ENCODE measurements around the gene ZC3H4. TPM values are rescaled to one million over a fixed set of nuclear protein-coding genes. Genes with fewer than 3 reads are reported as not detected.

ZC3H4 gene
- total and polyA plus RNA-seq, 4 donors: 9.5 to 35.2 (median 24.4) TPM

DNA sequence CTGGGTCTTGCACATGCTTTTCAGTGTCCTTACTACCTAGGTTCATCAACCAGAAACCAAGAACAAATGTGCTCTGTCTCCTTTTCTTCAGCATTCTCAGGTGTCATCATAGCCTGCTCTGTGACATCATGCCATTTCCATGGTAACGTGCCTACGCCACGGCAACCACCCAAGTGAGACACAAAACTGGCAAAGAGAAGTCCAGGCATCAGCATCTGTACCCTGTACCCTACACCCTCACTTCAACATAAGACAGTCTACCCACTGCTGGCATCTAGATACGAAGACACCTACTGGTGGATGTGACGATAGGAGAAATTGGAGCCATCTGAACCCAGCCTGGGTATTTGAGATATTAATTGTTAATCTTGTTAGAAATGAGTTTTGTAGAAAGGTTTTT lies 13.3 kb downstream of the ZC3H4 start:
- H3K4me1 ChIP-seq (ENCODE audit: control insufficient read depth, insufficient read depth, low read length): peaks cover 45% of the 10 kb centered on the region
- H3K9me3 ChIP-seq (ENCODE audit: control insufficient read depth, insufficient read depth, low read length): no peaks in the 10 kb centered on the region
- H3K36me3 ChIP-seq (ENCODE audit: control insufficient read depth, insufficient read depth, low read length): peaks cover 18% of the 10 kb centered on the region
- no peak for DNase-seq (ENCODE audit: low read depth in 4 of 6, low spot score in 6 of 6)
- H3K27ac ChIP-seq (ENCODE audit: low read depth, low read length): no peak overlapping the region
- no peaks in the 10 kb centered on the region for H3K27me3 ChIP-seq (ENCODE audit: control insufficient read depth, insufficient read depth, low read length)
- WGBS (ENCODE audit: insufficient coverage): 86% methylated on average over 4 of the region's 5 CpGs
- H3K4me3 ChIP-seq (ENCODE audit: low read depth, low read length): no peak overlapping the region

DNA sequence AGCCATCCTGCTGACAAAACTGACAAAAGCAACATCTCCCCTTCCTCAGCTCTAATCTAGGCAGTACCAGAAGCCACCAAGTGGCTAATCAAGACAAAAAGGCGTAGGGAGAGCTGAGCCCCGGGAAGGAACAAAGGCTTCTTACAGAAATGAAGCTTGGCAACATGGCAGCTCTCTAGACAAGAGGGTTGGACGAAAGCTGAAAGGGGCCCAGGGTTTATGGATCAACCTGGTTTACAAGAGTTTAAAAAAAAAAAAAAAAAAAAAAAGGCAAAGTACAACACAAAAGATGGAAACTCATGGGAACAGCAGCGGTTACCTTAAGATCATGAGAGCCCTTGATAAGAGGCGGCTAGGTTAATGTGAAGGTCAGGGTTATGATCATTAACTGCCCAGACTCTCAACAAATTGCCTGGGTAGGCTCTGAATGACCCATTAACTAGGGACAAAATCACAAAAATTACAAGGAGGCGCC lies 14.0 kb downstream of the ZC3H4 start:
- Histone ChIP-seq H3K9me3 (ENCODE audit: control insufficient read depth, insufficient read depth, low read length) (no peaks in the 10 kb centered on the region), H3K27ac (ENCODE audit: low read depth, low read length) (peak overlapping the region; percentile 73), H3K27me3 (ENCODE audit: control insufficient read depth, insufficient read depth, low read length) (no peaks in the 10 kb centered on the region), H3K4me1 (ENCODE audit: control insufficient read depth, insufficient read depth, low read length) (peaks cover 46% of the 10 kb centered on the region), H3K4me3 (ENCODE audit: low read depth, low read length) (no peak overlapping the region), H3K36me3 (ENCODE audit: control insufficient read depth, insufficient read depth, low read length) (peaks cover 21% of the 10 kb centered on the region)
- 45% methylated on average over 3 of the region's 6 CpGs for WGBS (ENCODE audit: insufficient coverage)
- peak in 2 of 6 donors; percentile 55 to 65 for DNase-seq (ENCODE audit: low read depth in 4 of 6, low spot score in 6 of 6)

DNA sequence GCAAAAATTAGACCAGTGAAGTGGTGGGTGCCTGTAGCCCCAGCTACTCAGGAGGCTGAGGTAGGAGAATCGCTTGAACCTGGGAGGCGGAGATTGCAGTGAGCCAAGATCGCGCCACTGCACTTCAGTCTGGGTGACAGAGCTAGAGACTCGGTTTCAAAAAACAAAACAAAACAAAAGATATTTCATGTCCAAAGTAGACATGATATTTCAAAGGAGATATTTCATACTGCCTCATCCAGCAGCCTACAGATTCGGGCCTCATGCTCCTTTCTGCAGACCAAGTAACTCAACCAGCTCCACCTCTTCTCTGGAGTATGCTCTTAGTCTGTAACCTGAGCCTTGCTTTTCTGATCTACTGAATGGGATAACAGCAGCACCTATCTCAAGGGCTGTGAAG lies 15.0 kb downstream of the ZC3H4 start:
- no peak for DNase-seq (ENCODE audit: low read depth in 4 of 6, low spot score in 6 of 6)
- Histone ChIP-seq H3K27ac (ENCODE audit: low read depth, low read length) (no peak overlapping the region), H3K36me3 (ENCODE audit: control insufficient read depth, insufficient read depth, low read length) (peaks cover 29% of the 10 kb centered on the region), H3K4me3 (ENCODE audit: low read depth, low read length) (no peak overlapping the region), H3K27me3 (ENCODE audit: control insufficient read depth, insufficient read depth, low read length) (no peaks in the 10 kb centered on the region), H3K9me3 (ENCODE audit: control insufficient read depth, insufficient read depth, low read length) (no peaks in the 10 kb centered on the region), H3K4me1 (ENCODE audit: control insufficient read depth, insufficient read depth, low read length) (peaks cover 52% of the 10 kb centered on the region)
- WGBS (ENCODE audit: insufficient coverage): 100% methylated on average over 1 of the region's 6 CpGs

DNA sequence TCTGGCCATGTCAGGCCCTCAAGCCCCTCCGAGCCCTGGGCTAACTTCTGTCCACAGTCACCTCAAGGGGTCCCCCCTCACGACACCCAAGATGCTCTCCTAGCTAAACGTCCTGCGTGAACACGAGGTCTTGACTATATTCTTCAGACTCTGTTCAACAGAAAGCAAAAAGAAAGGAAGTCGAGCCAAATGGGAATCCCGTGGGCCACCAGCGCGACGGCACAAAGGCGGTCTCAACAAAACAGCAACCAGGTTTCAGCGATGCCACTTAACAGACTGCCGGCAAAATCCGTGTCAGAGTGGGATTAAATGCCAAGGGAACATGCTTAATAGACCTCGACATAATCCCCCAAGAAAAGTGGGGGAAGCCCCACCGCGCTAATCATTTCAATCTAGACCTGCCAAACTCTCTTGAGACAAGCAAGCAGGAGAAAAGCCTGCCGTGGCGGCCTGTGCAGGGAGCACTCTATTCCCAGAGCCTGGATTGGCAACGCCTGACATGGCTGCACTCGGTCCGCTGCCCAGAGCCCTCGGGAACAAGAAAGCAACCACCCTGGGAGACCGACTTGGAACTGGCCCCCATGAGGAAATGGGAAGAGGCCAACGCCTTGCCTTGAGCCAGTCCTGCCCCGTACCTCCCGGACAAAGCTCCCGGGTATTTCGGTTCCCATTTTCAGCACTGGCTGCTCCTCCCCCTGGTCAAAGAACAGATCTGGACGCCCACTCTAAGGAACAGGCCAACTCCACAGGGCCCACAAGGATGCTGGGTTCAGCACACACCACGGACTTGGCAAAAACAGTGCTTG lies 16.0 kb downstream of the ZC3H4 start:
- Histone ChIP-seq H3K36me3 (ENCODE audit: control insufficient read depth, insufficient read depth, low read length) (peaks cover 38% of the 10 kb centered on the region), H3K27ac (ENCODE audit: low read depth, low read length) (peak overlapping the region; percentile 81), H3K4me1 (ENCODE audit: control insufficient read depth, insufficient read depth, low read length) (peaks cover 52% of the 10 kb centered on the region), H3K27me3 (ENCODE audit: control insufficient read depth, insufficient read depth, low read length) (no peaks in the 10 kb centered on the region), H3K9me3 (ENCODE audit: control insufficient read depth, insufficient read depth, low read length) (no peaks in the 10 kb centered on the region), H3K4me3 (ENCODE audit: low read depth, low read length) (no peak overlapping the region)
- 30% methylated on average over 29 of the region's 31 CpGs for WGBS (ENCODE audit: insufficient coverage)
- peak in 2 of 6 donors; percentile 67 to 81 for DNase-seq (ENCODE audit: low read depth in 4 of 6, low spot score in 6 of 6)

DNA sequence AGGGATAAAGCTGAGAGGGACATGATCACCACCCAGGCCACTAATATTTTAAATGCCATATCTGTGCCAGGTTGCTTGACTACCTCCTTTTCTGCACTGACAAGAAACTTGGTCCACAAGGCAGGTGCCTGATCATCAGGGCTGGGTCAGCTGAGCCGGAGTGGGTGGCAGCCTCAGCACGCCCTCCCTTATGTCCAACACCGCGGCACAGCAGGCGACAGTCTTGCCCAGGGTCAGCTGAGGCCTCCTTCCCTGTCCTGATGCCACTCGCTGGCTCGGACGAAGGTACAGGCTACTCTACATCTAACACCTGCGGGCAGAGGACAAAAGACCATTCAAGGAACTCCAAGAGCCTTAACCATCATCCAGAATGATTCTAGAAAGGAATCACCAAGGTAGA lies 16.9 kb downstream of the ZC3H4 start:
- no peak for DNase-seq (ENCODE audit: low read depth in 4 of 6, low spot score in 6 of 6)
- H3K9me3 ChIP-seq (ENCODE audit: control insufficient read depth, insufficient read depth, low read length): no peaks in the 10 kb centered on the region
- peaks cover 52% of the 10 kb centered on the region for H3K4me1 ChIP-seq (ENCODE audit: control insufficient read depth, insufficient read depth, low read length)
- no peaks in the 10 kb centered on the region for H3K27me3 ChIP-seq (ENCODE audit: control insufficient read depth, insufficient read depth, low read length)
- peak overlapping the region; percentile 52 for H3K27ac ChIP-seq (ENCODE audit: low read depth, low read length)
- no peak overlapping the region for H3K4me3 ChIP-seq (ENCODE audit: low read depth, low read length)
- whole genome bisulfite sequencing (ENCODE audit: insufficient coverage): 85% methylated on average over 9 of the region's 9 CpGs
- peaks cover 47% of the 10 kb centered on the region for H3K36me3 ChIP-seq (ENCODE audit: control insufficient read depth, insufficient read depth, low read length)

DNA sequence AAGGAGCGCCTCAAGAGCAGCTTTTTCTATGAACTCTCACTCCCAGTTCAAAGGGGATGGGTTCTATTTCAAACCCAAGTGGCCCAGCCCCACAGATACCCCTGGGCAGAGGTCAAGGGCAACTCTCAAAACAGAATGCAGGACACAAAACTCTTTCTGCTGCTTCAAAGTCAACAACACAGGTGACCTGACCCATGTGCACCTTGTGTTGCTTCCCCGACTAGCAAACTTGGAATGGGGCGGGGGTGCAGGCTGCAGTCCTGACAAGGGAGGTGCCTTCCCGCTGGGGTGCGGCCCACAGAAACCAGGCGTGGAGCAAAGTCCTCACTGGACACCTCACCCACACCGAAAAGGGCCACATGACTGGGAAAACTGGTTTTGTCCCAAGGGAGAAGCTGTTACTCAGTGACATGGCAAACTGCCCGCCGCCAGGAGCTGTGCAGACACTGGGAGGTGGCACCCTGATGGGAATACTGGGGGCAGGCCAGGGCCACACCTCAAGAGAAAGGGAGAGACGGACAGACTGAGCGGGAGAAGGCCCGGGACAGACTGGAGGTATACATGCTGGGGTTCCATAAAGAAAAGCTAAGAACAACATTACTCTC lies 17.4 kb downstream of the ZC3H4 start:
- Histone ChIP-seq H3K36me3 (ENCODE audit: control insufficient read depth, insufficient read depth, low read length) (peaks cover 50% of the 10 kb centered on the region), H3K27ac (ENCODE audit: low read depth, low read length) (peak overlapping the region; percentile 52), H3K4me3 (ENCODE audit: low read depth, low read length) (no peak overlapping the region), H3K9me3 (ENCODE audit: control insufficient read depth, insufficient read depth, low read length) (no peaks in the 10 kb centered on the region), H3K4me1 (ENCODE audit: control insufficient read depth, insufficient read depth, low read length) (peaks cover 52% of the 10 kb centered on the region), H3K27me3 (ENCODE audit: control insufficient read depth, insufficient read depth, low read length) (no peaks in the 10 kb centered on the region)
- 88% methylated on average over 7 of the region's 12 CpGs for WGBS (ENCODE audit: insufficient coverage)
- no peak for DNase-seq (ENCODE audit: low read depth in 4 of 6, low spot score in 6 of 6)

DNA sequence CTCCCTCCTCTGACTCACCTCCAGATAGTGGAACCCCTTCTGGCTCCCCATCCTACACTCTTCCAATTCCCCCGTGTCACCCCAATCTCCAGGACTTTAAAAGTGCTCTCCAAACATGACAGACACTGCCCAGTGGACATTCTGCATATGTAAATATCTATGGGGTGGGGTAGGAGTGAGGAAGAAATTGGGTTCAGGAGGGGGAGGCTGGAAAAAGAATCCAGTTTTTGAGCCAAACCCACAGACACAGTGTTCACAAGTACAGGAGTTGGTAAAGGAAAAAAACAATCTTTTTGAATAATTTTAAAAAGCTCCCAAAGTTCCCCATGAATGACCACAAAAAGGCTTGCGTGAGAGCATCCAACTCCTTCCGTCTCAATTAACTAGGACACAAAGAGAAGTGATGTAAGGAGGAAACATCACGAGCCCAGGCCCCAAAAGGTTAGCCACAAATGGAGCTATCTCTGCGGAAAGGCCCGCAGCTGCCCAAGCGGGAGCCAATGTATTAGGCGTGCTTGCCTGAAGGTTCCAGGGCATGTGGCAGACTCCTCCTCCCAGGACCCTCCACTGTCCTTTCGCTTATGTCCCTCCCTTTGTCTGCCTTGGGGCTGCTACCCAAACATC lies 18.0 kb downstream of the ZC3H4 start:
- H3K4me1 ChIP-seq (ENCODE audit: control insufficient read depth, insufficient read depth, low read length): peaks cover 52% of the 10 kb centered on the region
- DNase-seq (ENCODE audit: low read depth in 4 of 6, low spot score in 6 of 6): no peak
- no peak overlapping the region for H3K4me3 ChIP-seq (ENCODE audit: low read depth, low read length)
- H3K9me3 ChIP-seq (ENCODE audit: control insufficient read depth, insufficient read depth, low read length): no peaks in the 10 kb centered on the region
- H3K27ac ChIP-seq (ENCODE audit: low read depth, low read length): peak overlapping the region; percentile 52
- H3K36me3 ChIP-seq (ENCODE audit: control insufficient read depth, insufficient read depth, low read length): peaks cover 51% of the 10 kb centered on the region
- no peaks in the 10 kb centered on the region for H3K27me3 ChIP-seq (ENCODE audit: control insufficient read depth, insufficient read depth, low read length)
- 41% methylated on average over 7 of the region's 9 CpGs for WGBS (ENCODE audit: insufficient coverage)

DNA sequence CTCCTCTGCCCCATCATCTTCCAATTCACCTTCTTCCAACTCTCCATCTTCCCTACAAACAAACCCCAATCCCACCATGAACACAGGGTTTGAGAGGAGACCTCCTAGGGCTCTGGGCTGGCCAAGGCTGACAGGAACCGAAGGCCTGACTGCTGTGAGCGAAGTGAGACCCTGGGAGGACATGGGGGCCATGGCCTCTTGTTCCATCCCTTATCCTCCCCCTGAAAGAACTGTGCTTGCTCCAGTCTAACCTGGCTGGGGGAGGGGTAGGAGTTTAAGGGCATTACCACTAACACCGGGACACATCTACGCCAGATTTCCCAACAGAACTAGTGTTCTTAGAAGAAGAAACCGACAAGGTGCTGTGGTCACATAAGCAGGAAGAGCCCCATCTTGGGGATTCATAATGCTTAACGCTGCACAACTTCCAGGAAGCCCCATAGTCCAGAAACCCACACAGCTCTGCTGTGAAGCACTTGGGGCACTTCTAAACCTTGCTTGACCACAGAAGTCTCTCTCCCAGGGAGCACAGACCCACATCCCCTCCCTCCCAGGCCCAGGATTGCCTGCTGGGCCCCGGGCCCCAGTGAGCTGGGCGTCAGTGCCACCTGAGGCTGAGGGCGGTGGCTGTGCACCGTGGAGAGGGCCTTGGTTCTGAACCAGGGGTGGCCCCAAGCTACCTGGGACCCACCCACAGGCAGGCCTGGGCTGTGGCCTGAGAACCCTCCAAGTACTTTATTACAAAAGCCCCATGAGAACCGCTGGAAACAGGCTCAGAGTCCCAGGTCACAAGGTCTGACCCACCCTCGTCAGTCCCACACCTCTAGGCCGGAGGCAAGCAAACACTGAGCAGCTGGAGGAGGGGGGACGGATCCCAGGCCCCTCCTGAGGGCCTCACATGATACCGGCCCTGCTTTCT lies 18.8 kb downstream of the ZC3H4 start:
- DNase-seq (ENCODE audit: low read depth in 4 of 6, low spot score in 6 of 6): no peak
- peaks cover 52% of the 10 kb centered on the region for H3K4me1 ChIP-seq (ENCODE audit: control insufficient read depth, insufficient read depth, low read length)
- 85% methylated on average over 9 of the region's 15 CpGs for WGBS (ENCODE audit: insufficient coverage)
- no peak overlapping the region for H3K4me3 ChIP-seq (ENCODE audit: low read depth, low read length)
- no peaks in the 10 kb centered on the region for H3K9me3 ChIP-seq (ENCODE audit: control insufficient read depth, insufficient read depth, low read length)
- peak overlapping the region; percentile 40 for H3K27ac ChIP-seq (ENCODE audit: low read depth, low read length)
- no peaks in the 10 kb centered on the region for H3K27me3 ChIP-seq (ENCODE audit: control insufficient read depth, insufficient read depth, low read length)
- peaks cover 59% of the 10 kb centered on the region for H3K36me3 ChIP-seq (ENCODE audit: control insufficient read depth, insufficient read depth, low read length)

DNA sequence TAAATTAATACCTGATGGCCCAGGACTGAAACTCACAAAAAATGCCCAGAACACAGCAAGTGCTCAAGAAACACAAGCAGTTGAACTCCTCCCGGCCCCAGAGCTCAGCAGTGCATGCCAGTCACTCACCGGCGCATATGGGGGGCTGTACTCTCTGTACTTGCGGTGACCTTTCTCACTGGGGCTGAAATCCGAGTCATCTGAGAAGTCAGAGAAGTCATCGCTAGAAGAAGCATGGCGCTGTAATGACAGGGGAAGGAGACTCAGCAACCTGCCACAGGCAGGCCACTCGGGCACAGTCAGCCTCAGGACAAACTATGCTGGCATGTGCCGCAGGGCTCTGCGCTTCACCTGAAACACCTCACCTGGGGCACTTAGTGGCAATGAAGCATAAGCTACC lies 19.7 kb downstream of the ZC3H4 start:
- Histone ChIP-seq H3K4me1 (ENCODE audit: control insufficient read depth, insufficient read depth, low read length) (peaks cover 47% of the 10 kb centered on the region), H3K27me3 (ENCODE audit: control insufficient read depth, insufficient read depth, low read length) (no peaks in the 10 kb centered on the region), H3K36me3 (ENCODE audit: control insufficient read depth, insufficient read depth, low read length) (peaks cover 69% of the 10 kb centered on the region), H3K4me3 (ENCODE audit: low read depth, low read length) (no peak overlapping the region), H3K27ac (ENCODE audit: low read depth, low read length) (no peak overlapping the region), H3K9me3 (ENCODE audit: control insufficient read depth, insufficient read depth, low read length) (no peaks in the 10 kb centered on the region)
- DNase-seq (ENCODE audit: low read depth in 4 of 6, low spot score in 6 of 6): no peak
- WGBS (ENCODE audit: insufficient coverage): 94% methylated on average over 10 of the region's 10 CpGs
